Psoas muscle (tissue), 8 donors: ENCODE results near the gene DDO. TPM values are rescaled to one million over a fixed set of nuclear protein-coding genes. Genes with fewer than 3 reads are reported as not detected.

Source experiments
- ATAC-seq, 4 donors: fragments of 200-7000 bp; cut with Tn5 transposase; one replicate each; pipeline ENCODE4 v1.9.1; 2020; ENCODE audit warnings: moderate library complexity in 3 of 4, mild to moderate bottlenecking in 2 of 4
- DNase-seq, 2 donors: peaks; one replicate each; pipeline ENCODE4 v3.0.0-alpha.2; 2020
- H3K27ac ChIP-seq: fragments of 200-600 bp; one replicate; pipeline ENCODE4 v1.8.0; 2022
- H3K27me3 ChIP-seq, 3 donors: fragments of 200-600 bp in 1 of 3; one replicate each; pipeline versions ENCODE4 v1.6.1 to v1.8.0; 2013 to 2022; ENCODE audit warnings: low read length in 2 of 3, mild to moderate bottlenecking in 2 of 3, moderate library complexity in 1 of 3; ENCODE audit not compliant: insufficient read depth in 3 of 3
- H3K36me3 ChIP-seq, 2 donors: fragments of 200-600 bp in 1 of 2; one replicate each; pipeline versions ENCODE4 v1.6.1 to v1.8.0; 2013 to 2022; ENCODE audit warnings: low read depth in 1 of 2, mild to moderate bottlenecking in 1 of 2, moderate library complexity in 1 of 2; ENCODE audit not compliant: insufficient read depth in 1 of 2
- H3K4me1 ChIP-seq: fragments of 200-600 bp; one replicate; pipeline ENCODE4 v1.8.0; 2022
- H3K4me3 ChIP-seq: fragments of 200-600 bp; one replicate; pipeline ENCODE4 v1.8.0; 2022; ENCODE audit warnings: mild to moderate bottlenecking
- H3K9me3 ChIP-seq: fragments of 200-600 bp; one replicate; pipeline ENCODE4 v1.8.0; 2022
- WGBS, 3 donors: extraction: QIAGEN DNeasy Blood & Tissue Kit; methylation state at CpG; one replicate each; pipeline versions ENCODE4 v1.1.6 to v1.1.7; 2013; 5-methylcytosine and 5-hydroxymethylcytosine counted together
- intact Hi-C, 2 donors: fragments of 100-400 bp; cut with DNase I; formaldehyde crosslinking; loops; one replicate each; pipeline versions ENCODE4 v1.11.0 to v1.14.2; 2022
- polyA plus RNA-seq, 3 donors: library from polyadenylated mRNA; stranded (reverse); fragments of 200-250 nt; gene quantifications; one replicate each; pipeline ENCODE4 v1.2.3, GENCODE V29; 2013
- total RNA-seq, 4 donors: library from RNA; stranded (reverse); fragmentation: NEBNext Ultra II Directional in 2 of 4; extraction: Animal tissue kit (Norgen Biotek cat#: 25700) in 2 of 4; gene quantifications; one replicate each; pipeline versions ENCODE4 v1.2.1 to v1.2.4, GENCODE V29; 2021 to 2023
- TF ChIP-seq, protein P1 (sequence below): fragments of 200-600 bp; IDR thresholded peaks from one replicate; pipeline ENCODE4 v1.8.0; 2022; ENCODE audit warnings: antibody characterized with exemption
- donor health status: healthy with polysubstance abuse.
- donor health status: DM: no; HTN: no; CAD: no; lungs with moderate emphysema.
- donor health status: Bipolar disorder and iron deficiency.
- donor health status: healthy.
- donor health status: DM: yes; HTN: yes; CAD: no.
- donor health status: DM: no; HTN: no; CAD: no.
- donor health status: DM: no; HTN: no; CAD: no.
- donor health status: DM: yes; HTN: yes; CAD: no.

DDO gene
- total and polyA plus RNA-seq, 7 donors, result 1.7 to 9.7 (median 4.8) TPM

GRCh38 chr6:110408901-110409300 lies 6.5 kb downstream of the DDO start:
- H3K36me3 ChIP-seq, result peaks cover 2 to 45% of the 10 kb centered on the region in 2 donors
- no peak for DNase-seq
- no peak for ATAC-seq

DNA sequence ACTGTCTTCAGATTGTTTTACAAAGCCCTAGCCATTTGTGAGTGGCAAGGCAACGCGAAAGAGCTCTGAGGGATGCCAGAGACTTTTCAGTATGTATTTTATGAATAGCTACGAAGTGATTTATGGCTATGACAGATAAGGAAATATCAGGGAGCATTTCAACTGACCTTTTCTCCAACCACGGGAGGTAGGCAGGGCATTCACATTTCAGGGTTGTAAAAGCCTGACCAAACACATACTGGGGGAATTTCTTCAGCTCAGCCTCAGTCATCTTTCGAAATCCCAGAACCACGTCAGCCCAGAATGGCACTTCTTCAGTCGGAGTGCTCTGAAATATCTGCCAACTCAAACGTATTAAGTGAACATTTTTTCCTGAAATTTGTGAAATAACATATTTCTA lies 10.8 kb downstream of the DDO start:
- no peak for DNase-seq
- Histone ChIP-seq H3K9me3 (no peaks in the 10 kb centered on the region), H3K4me3 (no peak overlapping the region), H3K27ac (no peak overlapping the region), H3K36me3 (peaks cover 2 to 62% of the 10 kb centered on the region in 2 donors), H3K4me1 (no peaks in the 10 kb centered on the region), H3K27me3 (no peaks in the 10 kb centered on the region)
- intact Hi-C loops, result no loop called here
- 36 to 50% (median 42%) methylated on average over 8 of the region's 8 CpGs for WGBS, 3 donors
- TF ChIP-seq, protein P1, sequence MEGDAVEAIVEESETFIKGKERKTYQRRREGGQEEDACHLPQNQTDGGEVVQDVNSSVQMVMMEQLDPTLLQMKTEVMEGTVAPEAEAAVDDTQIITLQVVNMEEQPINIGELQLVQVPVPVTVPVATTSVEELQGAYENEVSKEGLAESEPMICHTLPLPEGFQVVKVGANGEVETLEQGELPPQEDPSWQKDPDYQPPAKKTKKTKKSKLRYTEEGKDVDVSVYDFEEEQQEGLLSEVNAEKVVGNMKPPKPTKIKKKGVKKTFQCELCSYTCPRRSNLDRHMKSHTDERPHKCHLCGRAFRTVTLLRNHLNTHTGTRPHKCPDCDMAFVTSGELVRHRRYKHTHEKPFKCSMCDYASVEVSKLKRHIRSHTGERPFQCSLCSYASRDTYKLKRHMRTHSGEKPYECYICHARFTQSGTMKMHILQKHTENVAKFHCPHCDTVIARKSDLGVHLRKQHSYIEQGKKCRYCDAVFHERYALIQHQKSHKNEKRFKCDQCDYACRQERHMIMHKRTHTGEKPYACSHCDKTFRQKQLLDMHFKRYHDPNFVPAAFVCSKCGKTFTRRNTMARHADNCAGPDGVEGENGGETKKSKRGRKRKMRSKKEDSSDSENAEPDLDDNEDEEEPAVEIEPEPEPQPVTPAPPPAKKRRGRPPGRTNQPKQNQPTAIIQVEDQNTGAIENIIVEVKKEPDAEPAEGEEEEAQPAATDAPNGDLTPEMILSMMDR, result no peak
- peak in 2 of 4 donors; percentile 43 to 49 for ATAC-seq

More at GRCh38 chr6:110408901-110409300, 6.5 kb downstream of the DDO start:
- no peak overlapping the region for H3K4me3 ChIP-seq
- TF ChIP-seq, protein P1, result no peak
- WGBS, 3 donors, result 58 to 70% (median 60%) methylated on average over 6 of the region's 6 CpGs
- H3K4me1 ChIP-seq, result peaks cover 2% of the 10 kb centered on the region
- no peaks in the 10 kb centered on the region for H3K27me3 ChIP-seq
- H3K9me3 ChIP-seq, result no peaks in the 10 kb centered on the region
- intact Hi-C loops, result no loop called here
- H3K27ac ChIP-seq, result no peak overlapping the region

DNA sequence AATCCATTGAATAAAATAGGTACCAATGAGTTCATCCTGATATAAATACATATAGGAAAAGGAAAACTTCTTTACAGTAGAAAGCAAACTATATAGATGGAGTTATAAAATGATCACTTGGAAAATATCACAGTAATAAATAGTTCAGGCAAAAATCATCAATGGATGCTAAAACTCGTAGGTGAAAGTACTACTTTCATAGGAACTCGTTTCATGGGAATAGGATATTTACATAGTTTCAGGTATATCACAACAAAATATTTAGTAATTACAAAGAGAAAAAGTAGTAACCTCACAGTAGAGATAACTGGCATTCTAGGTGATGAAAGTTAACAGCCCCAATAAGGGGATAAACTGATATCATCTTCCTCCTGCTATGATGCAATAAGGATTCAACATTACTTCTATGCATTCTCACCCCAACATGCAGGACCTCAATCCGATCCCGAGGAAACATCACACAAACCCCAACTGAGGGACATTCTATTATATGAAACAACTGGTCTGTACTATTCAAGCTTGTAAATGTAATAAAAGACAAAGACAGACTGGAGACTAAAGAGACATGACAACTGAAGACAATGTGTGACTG lies 13.7 kb downstream of the DDO start:
- no peak for ATAC-seq
- WGBS, 3 donors, result 83 to 88% (median 86%) methylated on average over 4 of the region's 4 CpGs

DNA sequence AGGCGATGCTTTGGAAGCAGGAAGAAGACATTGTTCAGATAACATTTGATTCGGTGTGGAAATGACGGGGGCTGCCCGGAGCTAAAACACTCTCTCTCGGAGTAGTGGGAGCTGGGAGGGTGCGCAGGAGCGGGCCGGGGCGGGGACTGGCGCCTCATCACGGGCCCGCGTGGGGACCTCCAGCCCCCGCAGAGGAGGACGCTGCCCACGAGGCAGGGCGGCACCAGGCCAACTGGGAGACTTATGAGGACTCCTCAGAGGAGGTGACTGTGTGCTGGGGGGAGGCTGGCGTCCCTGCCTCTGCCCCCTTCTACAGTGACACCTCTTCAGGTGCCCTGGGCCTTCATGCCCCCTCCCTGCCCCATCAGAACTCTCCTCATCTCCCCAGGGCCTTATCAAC lies 15.2 kb downstream of the DDO start:
- WGBS, 3 donors, result 64 to 74% (median 72%) methylated on average over 11 to 18 of the region's 18 CpGs
- DNase-seq (no peak), ATAC-seq (peak in 1 of 4 donors; percentile 25)
- H3K27me3 ChIP-seq, result no peaks in the 10 kb centered on the region
- intact Hi-C loops, result no loop called here
- TF ChIP-seq, protein P1, result no peak
- H3K27ac ChIP-seq, result no peak overlapping the region
- H3K36me3 ChIP-seq, result peaks cover 0 to 38% of the 10 kb centered on the region in 2 donors
- H3K4me3 ChIP-seq, result peak overlapping the region; percentile 60
- H3K4me1 ChIP-seq, result no peaks in the 10 kb centered on the region
- H3K9me3 ChIP-seq, result no peaks in the 10 kb centered on the region

More for the DNA sequence above, 13.7 kb downstream of the DDO start:
- TF ChIP-seq, protein P1, result no peak
- H3K27me3 ChIP-seq, result no peaks in the 10 kb centered on the region
- no peak overlapping the region for H3K27ac ChIP-seq
- no peaks in the 10 kb centered on the region for H3K4me1 ChIP-seq
- intact Hi-C loops, result no loop called here
- no peak overlapping the region for H3K4me3 ChIP-seq
- peaks cover 0 to 41% of the 10 kb centered on the region in 2 donors for H3K36me3 ChIP-seq
- DNase-seq, result no peak
- no peaks in the 10 kb centered on the region for H3K9me3 ChIP-seq
